Right ventricle myocardium superior (tissue), 1 donor: ENCODE measurements around the gene LHFPL3. TPM values are rescaled to one million over a fixed set of nuclear protein-coding genes. Genes with fewer than 3 reads are reported as not detected.

Source experiments
- ATAC-seq: fragments of 200-7000 bp; cut with Tn5 transposase; one replicate; pipeline ENCODE4 v1.9.1; 2020; ENCODE audit warnings: mild to moderate bottlenecking; ENCODE audit not compliant: poor library complexity
- DNase-seq: peaks from one replicate; pipeline ENCODE4 v3.0.0-alpha.2; 2020
- intact Hi-C: fragments of 100-400 bp; cut with DNase I; formaldehyde crosslinking; loops from one replicate; pipeline ENCODE4 v1.11.2; 2022
- total RNA-seq: library from RNA; stranded (reverse); fragmentation: NEBNext Ultra II Directional; extraction: Animal tissue kit (Norgen Biotek cat#: 25700); gene quantifications from one replicate; pipeline ENCODE4 v1.2.1, GENCODE V29; 2021
- donor health status: DM: no; HTN: yes; CAD: no; lungs with severe emphysema.

LHFPL3 gene
- total RNA-seq, 1 donor from 2014 or later = not detected

DNA sequence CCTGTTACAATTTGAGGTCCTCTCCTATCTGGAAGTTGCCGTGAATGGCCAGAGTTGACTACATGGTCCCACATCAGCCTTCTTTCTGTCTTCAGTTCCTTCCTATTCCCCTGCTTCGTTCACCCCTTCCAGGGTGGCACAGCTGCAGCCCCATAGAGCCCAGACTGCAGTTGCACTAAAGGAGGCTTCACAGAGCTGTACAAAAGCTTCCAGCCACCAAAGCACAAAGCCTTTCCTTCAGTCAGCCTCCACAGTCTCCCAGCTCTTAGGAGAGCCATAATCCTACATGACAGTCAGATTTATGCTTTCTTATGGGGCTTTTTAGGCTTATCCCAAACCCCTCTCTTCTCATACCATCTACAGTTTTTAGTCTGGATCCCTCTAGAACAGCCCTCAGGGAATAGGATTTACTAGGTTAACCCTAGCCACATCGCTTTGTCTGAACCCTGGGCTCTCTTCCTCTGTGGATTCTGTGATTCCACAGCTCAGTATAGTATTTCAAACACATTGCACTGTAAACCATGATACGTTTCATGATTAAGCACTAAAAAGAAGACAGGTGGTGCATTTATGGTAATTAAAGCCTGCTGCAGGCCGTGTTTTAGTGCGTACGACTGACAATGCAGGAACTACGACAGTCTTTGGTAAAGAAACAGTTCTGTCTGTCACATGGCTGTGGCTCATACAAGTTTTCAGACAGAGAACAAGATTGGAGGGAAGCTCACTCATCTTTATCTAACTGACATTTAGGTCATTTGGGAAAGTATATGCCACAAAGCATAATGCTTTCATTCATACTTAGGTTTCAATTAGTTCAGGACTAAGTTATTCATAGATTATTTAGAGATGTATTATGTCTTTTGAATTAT lies 477.3 kb downstream of the LHFPL3 start:
- ATAC-seq (no peak), DNase-seq (no peak)
- intact Hi-C loops = no loop called here

DNA sequence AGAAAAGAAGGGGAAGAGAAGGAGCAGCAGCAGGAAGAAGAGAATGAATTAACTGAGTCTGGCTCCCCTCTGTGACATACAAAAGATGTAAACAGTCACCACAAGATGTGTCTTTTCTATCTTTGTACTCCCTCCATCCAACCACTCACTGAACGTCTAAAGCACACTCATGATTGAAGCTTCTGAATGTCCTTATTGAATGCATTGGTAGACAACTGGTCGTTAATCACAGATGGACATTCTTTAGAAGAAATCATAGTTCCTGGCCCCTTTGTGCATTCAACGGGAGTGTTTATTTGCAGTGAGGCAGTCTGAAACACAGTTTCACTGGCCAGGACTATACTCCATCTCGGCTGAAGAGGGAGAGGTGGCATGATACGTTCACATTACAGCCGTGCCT lies 479.3 kb downstream of the LHFPL3 start:
- intact Hi-C loops = no loop called here
- DNase-seq (no peak), ATAC-seq (no peak)

DNA sequence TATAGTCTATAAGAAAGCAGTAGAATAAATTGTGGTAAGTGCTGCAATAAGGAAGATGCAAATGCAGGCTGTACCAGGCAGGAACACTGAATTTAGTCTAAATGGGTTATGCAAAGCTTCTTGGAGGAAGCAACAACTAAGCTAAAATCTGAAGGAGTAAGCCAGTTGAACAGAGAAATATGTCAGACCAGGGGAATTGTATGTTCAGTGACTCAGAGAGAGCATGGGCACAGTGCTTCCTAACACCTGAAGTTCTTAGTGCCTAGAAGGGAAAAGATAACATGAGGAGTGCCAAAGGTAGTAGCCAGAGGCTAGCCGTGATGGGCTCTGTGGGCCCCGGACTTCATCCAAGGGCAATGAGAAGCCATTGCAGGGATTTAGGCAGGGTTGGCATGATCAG lies 481.5 kb downstream of the LHFPL3 start:
- intact Hi-C loops = no loop called here
- no peak for ATAC-seq
- no peak for DNase-seq

- ATAC-seq = no peak
- intact Hi-C loops = no loop called here
- no peak for DNase-seq
Observed at GRCh38 chr7:104814126-104814525, 485.7 kb downstream of the LHFPL3 start.

GRCh38 chr7:104814671-104815400 lies 486.4 kb downstream of the LHFPL3 start:
- intact Hi-C loops = no loop called here
- ATAC-seq = no peak
- DNase-seq = no peak

DNA sequence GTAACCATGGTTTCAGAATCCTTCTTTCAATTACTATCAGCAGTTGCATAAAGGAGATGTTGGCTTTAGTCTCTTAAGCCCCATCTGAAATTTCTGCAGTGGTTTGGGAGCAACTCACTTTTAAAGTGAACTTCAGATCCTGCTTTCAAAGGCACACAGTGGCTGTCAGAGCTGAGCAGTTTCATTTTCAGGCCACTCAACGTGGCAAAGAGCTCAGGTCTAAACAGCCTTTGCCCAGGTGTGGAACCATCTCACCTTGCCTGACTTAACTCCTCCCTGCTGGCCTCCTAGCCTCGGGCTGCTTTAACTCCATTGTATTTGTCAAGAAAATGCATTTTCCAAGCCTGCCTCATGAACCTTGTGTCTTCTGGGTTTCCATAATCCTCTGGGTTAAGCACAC lies 488.1 kb downstream of the LHFPL3 start:
- ATAC-seq (no peak), DNase-seq (no peak)
- intact Hi-C loops = no loop called here

- intact Hi-C loops = no loop called here
- DNase-seq = no peak
- no peak for ATAC-seq
Observed at GRCh38 chr7:104818961-104819880, 490.8 kb downstream of the LHFPL3 start.

- intact Hi-C loops = no loop called here
- ATAC-seq (no peak), DNase-seq (no peak)
Observed at GRCh38 chr7:104820836-104821535, 492.6 kb downstream of the LHFPL3 start.

GRCh38 chr7:104823177-104823576 lies 494.8 kb downstream of the LHFPL3 start:
- DNase-seq = no peak
- ATAC-seq = no peak
- intact Hi-C loops = no loop called here

DNA sequence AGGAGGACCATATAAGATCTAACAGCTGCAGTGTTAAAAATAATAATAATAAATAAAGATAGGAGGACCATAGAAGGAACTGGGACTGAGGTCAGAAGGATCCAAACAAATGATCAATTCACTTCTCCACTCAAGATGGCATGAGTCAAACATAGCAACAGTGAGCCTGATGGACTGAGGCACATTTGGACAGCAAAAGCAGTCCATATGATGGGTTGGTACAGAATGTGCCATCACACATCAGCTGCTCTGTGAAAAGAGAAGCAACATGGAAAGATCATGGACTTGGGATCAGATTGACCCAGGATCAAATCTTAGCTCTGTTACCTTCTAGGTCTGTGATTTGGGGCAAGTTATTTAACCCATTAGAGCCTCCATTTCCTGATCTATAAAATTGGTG lies 496.7 kb downstream of the LHFPL3 start:
- ATAC-seq (no peak), DNase-seq (no peak)
- intact Hi-C loops = no loop called here

- DNase-seq (no peak), ATAC-seq (no peak)
- intact Hi-C loops = no loop called here
Observed at GRCh38 chr7:104826135-104826534, 497.7 kb downstream of the LHFPL3 start.

GRCh38 chr7:104836976-104837375 lies 508.6 kb downstream of the LHFPL3 start:
- peak; percentile 20 for ATAC-seq
- intact Hi-C loops = no loop called here
- no peak for DNase-seq

GRCh38 chr7:104838537-104839299 lies 510.3 kb downstream of the LHFPL3 start:
- intact Hi-C loops = no loop called here
- no peak for DNase-seq
- no peak for ATAC-seq

GRCh38 chr7:104839842-104840241 lies 511.4 kb downstream of the LHFPL3 start:
- DNase-seq (no peak), ATAC-seq (no peak)
- intact Hi-C loops = loop anchor here (10.0 kb wide), 2 partner anchors 575 to 605 kb away; no protein-coding TSS in a partner anchor

GRCh38 chr7:104841798-104842197 lies 513.4 kb downstream of the LHFPL3 start:
- DNase-seq = no peak

GRCh38 chr7:104843198-104843597 lies 514.8 kb downstream of the LHFPL3 start:
- intact Hi-C loops = loop anchor here (10.0 kb wide), 2 partner anchors 578 to 608 kb away; no protein-coding TSS in a partner anchor
- ATAC-seq = no peak
- DNase-seq = no peak

More at GRCh38 chr7:104841798-104842197, 513.4 kb downstream of the LHFPL3 start:
- intact Hi-C loops = loop anchor here (10.0 kb wide), 2 partner anchors 577 to 607 kb away; no protein-coding TSS in a partner anchor
- ATAC-seq = no peak

- intact Hi-C loops = loop anchor here (10.0 kb wide), 2 partner anchors 581 to 611 kb away; no protein-coding TSS in a partner anchor
- DNase-seq (no peak), ATAC-seq (no peak)
Observed at GRCh38 chr7:104845557-104845956, 517.2 kb downstream of the LHFPL3 start.
